GM13976 (cell line): ENCODE data around the gene SULT1B1.

Experiments
- DNase-seq: peaks from one replicate; pipeline ENCODE4 v3.0.0; 2012; ENCODE audit warnings: low spot score
- in situ Hi-C: fragments of 300-500 bp; cut with MboI; formaldehyde crosslinking; loops from one replicate; pipeline ENCODE4 v1.12.0; 2022; ENCODE audit warnings: low sequenced_read_pairs, mixed read lengths, inconsistent platforms; ENCODE audit not compliant: unreplicated experiment
- TF ChIP-seq, protein P1 (sequence below): IDR thresholded peaks from 2 replicates; pipeline ENCODE4 v1.5.1; 2012; ENCODE audit warnings: borderline replicate concordance, mild to moderate bottlenecking; ENCODE audit not compliant: insufficient read depth; ENCODE audit errors: extremely low read depth, missing control alignments, control extremely low read depth

The SULT1B1 gene

DNA sequence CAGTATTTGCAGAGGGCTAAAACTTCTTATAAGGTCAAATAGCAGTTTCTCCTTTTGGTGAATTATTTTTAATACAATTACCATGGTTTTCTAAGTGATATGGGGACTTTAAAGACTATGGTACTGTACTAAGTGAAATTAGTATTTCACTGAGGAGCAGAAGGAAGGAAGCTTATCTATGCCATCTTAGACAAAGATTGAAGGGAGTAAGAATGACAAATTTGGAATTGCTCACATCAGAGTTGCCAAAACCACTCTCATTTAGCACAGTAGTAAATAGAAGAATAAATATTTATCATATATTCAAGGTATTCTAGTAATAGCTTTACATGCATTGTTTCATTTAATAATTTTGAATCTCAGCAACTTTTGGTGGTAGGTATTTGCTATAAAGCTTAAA, 30.4 kb downstream of the SULT1B1 start:
- no peak for DNase-seq
- in situ Hi-C loops = no loop called here
- TF ChIP-seq, protein P1, sequence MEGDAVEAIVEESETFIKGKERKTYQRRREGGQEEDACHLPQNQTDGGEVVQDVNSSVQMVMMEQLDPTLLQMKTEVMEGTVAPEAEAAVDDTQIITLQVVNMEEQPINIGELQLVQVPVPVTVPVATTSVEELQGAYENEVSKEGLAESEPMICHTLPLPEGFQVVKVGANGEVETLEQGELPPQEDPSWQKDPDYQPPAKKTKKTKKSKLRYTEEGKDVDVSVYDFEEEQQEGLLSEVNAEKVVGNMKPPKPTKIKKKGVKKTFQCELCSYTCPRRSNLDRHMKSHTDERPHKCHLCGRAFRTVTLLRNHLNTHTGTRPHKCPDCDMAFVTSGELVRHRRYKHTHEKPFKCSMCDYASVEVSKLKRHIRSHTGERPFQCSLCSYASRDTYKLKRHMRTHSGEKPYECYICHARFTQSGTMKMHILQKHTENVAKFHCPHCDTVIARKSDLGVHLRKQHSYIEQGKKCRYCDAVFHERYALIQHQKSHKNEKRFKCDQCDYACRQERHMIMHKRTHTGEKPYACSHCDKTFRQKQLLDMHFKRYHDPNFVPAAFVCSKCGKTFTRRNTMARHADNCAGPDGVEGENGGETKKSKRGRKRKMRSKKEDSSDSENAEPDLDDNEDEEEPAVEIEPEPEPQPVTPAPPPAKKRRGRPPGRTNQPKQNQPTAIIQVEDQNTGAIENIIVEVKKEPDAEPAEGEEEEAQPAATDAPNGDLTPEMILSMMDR = no peak

DNA sequence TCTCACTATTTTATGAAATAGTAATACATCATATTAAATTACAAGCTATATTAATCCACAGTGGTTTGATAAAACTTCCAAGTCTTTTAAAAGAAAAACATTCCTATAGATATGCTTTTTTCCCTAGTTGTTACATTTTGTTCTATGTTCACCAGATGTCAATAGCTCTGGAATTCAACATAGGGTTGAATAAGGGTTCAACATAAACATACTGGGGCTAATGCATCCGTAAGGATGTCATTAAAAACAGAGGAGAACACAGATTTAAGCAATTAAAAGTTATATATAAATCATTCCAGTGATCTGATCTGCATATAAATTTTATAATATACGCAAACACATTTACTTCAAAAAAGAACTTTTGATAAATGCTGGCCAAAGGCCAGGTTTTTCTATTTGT, 32.5 kb downstream of the SULT1B1 start:
- no peak for DNase-seq
- in situ Hi-C loops = no loop called here
- TF ChIP-seq, protein P1 = no peak

DNA sequence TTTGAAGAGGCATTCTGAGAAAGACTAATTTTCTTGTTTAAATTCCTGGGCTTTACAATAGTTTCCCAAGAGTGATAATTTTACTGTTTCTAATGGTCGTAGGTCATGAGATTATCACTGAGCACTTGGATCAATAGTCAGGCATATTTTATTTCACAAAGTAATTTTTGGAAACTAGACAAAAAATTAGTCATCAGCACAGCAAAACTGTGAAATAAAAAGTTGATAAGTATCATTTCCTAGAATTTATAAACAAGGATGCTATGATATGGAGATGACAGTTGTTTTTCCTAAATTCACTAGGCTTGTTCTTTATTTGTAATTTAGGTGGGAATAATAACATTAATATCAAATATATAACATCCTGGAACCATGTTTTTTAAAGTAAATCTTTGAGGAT, 33.0 kb downstream of the SULT1B1 start:
- in situ Hi-C loops = no loop called here
- TF ChIP-seq, protein P1 = no peak
- DNase-seq = no peak

DNA sequence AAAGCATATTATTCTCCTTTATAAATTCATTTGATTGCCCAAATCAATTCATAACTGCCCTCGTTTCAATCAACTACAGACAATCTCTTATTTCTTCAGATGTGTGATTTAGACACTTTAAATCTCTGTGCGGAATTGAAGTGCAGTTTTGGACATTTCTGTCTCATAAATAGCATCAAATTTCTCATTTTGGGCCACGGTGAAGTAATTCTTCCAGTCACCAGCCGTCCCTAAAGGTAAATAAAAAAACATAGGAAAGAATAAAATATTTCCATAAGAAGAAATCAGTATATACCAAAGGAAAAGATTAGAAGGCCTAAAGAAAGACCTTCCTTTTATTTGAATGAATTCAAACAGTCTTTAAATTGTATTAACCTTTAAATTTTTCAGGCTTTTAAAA, 33.4 kb downstream of the SULT1B1 start:
- in situ Hi-C loops = no loop called here
- no peak for DNase-seq
- TF ChIP-seq, protein P1 = no peak

DNA sequence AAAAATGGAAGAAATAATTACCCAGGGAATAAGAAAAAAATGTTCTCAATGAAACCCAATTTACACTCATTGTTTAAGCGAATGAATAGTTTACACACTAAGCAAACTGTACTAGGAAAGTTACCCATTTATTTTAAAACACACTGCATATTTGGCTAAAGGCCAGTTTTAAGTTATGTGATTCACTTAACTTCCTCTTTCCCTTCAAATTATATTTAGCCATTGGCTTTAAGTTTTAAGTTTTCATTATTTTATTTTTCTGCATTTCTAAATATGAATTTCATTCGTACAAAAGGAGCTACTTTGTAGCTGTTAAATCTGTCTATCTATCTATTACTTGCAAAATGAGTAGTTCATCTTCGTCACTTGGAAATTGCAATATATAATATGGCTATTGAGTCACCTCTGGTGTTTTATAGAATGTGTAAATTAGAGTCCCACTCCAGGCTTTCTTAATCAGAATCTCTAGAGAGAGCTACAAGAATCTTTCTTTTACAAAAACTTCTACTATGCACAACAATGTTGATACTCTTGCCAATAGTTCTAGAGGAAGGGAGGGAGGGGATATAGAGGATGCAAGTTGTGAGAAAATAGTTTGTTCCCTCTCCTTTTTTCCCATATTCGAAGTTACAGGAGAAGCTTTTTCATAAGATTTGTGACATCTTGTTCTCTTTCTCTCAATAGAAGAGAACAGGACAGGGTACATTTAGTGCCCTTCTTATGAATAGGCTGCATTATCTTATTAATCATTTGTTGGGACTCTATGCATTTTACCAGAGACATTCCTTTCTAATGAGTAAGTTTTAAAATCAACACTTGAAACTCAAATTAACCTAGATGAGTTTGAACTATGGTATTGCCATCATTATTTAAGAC, 41.8 kb downstream of the SULT1B1 start:
- DNase-seq = no peak
- TF ChIP-seq, protein P1 = no peak
- in situ Hi-C loops = no loop called here

DNA sequence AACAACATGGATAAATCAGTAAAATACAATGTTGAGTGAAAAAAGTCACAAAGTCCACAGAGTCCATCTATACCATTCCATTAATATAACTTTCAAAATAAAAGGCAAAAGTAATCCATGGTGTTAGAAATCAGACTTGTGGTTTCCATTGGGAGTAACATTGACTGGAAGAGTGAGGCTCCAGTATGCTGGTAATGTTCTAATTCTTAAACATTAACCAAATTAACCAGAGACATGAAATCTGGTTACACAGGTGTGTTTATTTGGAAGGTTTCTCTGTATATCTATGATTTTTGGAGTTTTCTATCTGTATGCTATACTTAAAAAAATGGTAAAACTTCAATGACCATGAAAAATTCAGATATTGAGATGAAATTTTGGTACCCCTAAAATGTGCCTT, 42.6 kb downstream of the SULT1B1 start:
- in situ Hi-C loops = no loop called here

More for the DNA sequence above, 42.6 kb downstream of the SULT1B1 start:
- no peak for DNase-seq
- TF ChIP-seq, protein P1 = no peak
